CMK (cell line): Measurements from ENCODE around the gene KCNB1.

Source experiments
- DNase-seq: peaks from one replicate; pipeline ENCODE4 v3.0.0-alpha.2; 2010; ENCODE audit warnings: low read depth

Gene KCNB1

GRCh38 chr20:49388744-49389143 lies 93.7 kb downstream of the KCNB1 start:
- no peak for DNase-seq

GRCh38 chr20:49387581-49387939 lies 94.9 kb downstream of the KCNB1 start:
- DNase-seq = no peak

GRCh38 chr20:49386848-49387580 lies 95.5 kb downstream of the KCNB1 start:
- no peak for DNase-seq

- DNase-seq = no peak
Measured at GRCh38 chr20:49385465-49385864, 97.0 kb downstream of the KCNB1 start.

GRCh38 chr20:49384437-49385434 lies 97.7 kb downstream of the KCNB1 start:
- DNase-seq = peak; percentile 34

- no peak for DNase-seq
Measured at GRCh38 chr20:49381558-49382493, 100.6 kb downstream of the KCNB1 start.

- no peak for DNase-seq
Measured at GRCh38 chr20:49380337-49380780, 102.1 kb downstream of the KCNB1 start.

- DNase-seq = no peak
Measured at GRCh38 chr20:49379338-49379737, 103.1 kb downstream of the KCNB1 start.

GRCh38 chr20:49377326-49377725 lies 105.1 kb downstream of the KCNB1 start:
- no peak for DNase-seq

- DNase-seq = no peak
Measured at GRCh38 chr20:49375170-49375569, 107.3 kb downstream of the KCNB1 start.

- DNase-seq = no peak
Measured at GRCh38 chr20:49372095-49372734, 110.3 kb downstream of the KCNB1 start.

GRCh38 chr20:49368596-49368995 lies 113.9 kb downstream of the KCNB1 start:
- DNase-seq = no peak

GRCh38 chr20:49367113-49367512 lies 115.4 kb downstream of the KCNB1 start:
- no peak for DNase-seq

GRCh38 chr20:49366687-49367086 lies 115.8 kb downstream of the KCNB1 start:
- DNase-seq = no peak

GRCh38 chr20:49361862-49362660 lies 120.4 kb downstream of the KCNB1 start:
- no peak for DNase-seq

- no peak for DNase-seq
Measured at GRCh38 chr20:49360242-49360968, 122.1 kb downstream of the KCNB1 start.

GRCh38 chr20:49356676-49357075 lies 125.8 kb downstream of the KCNB1 start:
- DNase-seq = no peak

- DNase-seq = no peak
Measured at GRCh38 chr20:49354673-49355072, 127.8 kb downstream of the KCNB1 start.

GRCh38 chr20:49353348-49353747 lies 129.1 kb downstream of the KCNB1 start:
- DNase-seq = no peak

- no peak for DNase-seq
Measured at GRCh38 chr20:49352751-49353150, 129.7 kb downstream of the KCNB1 start.
